B cell (primary cell): ENCODE data around the gene TMEM134. TPM values are rescaled to one million over a fixed set of nuclear protein-coding genes. Genes with fewer than 3 reads are reported as not detected.
A peak's percentile ranks its signal among the peaks of the same experiment; 100 is the strongest.

Experiments
- ATAC-seq: fragments of 200-7000 bp; cut with Tn5 transposase; one replicate; pipeline ENCODE4 v1.10.0; 2021; ENCODE audit warnings: low read depth, mild to moderate bottlenecking, moderate number of reproducible peaks, moderate library complexity
- CTCF ChIA-PET: fragments of 350-600 bp; sonication (Branson Sonifier 250); formaldehyde crosslinking; loops from one replicate; lab custom pipeline; 2021; ENCODE audit warnings: antibody characterized with exemption, inconsistent platforms; lab: Charles Lee
- POLR2A ChIA-PET: fragments of 350-600 bp; sonication (Branson Sonifier 250); formaldehyde crosslinking; loops from one replicate; lab custom pipeline; 2021; ENCODE audit warnings: antibody characterized with exemption; lab: Charles Lee
- DNase-seq: peaks from one replicate; pipeline ENCODE4 v3.0.0; 2013
- H2AFZ ChIP-seq: 2 replicates; pipeline ENCODE4 v1.6.1; 2012; ENCODE audit warnings: mild to moderate bottlenecking, low read depth, low read length; ENCODE audit not compliant: insufficient read depth, poor library complexity, severe bottlenecking
- H3K27ac ChIP-seq, 2 donors: 1 replicate in 1 of 2; 2 replicates in 1 of 2; pipeline ENCODE4 v1.5.1; 2012 to 2013; ENCODE audit warnings: low read length in 2 of 2, mild to moderate bottlenecking in 2 of 2, moderate library complexity in 1 of 2
- H3K27me3 ChIP-seq, 4 experiments: fragments of 200-600 bp in 1 of 4; sonication (generic) in 1 of 4; replicated peaks in 1 of 4; 1 replicate in 2 of 4; 2 replicates in 2 of 4; pipeline versions ENCODE4 v1.6.1 to v1.7.0; 2013 to 2016; ENCODE audit warnings: low read length in 3 of 4, mild to moderate bottlenecking in 2 of 4, mixed read lengths in 1 of 4, moderate library complexity in 1 of 4; ENCODE audit not compliant: insufficient read depth in 4 of 4, control insufficient read depth in 3 of 4; ENCODE audit errors: control extremely low read depth in 1 of 4
- H3K36me3 ChIP-seq, 2 experiments: replicated peaks in 1 of 2; 1 replicate in 1 of 2; 2 replicates in 1 of 2; pipeline versions ENCODE4 v1.6.1 to v1.7.1; 2013; ENCODE audit warnings: low read length in 1 of 2; ENCODE audit not compliant: insufficient read depth in 2 of 2, control insufficient read depth in 1 of 2; ENCODE audit errors: control extremely low read depth in 1 of 2, extremely low read depth in 1 of 2
- H3K4me1 ChIP-seq, 2 donors: fragments of 200-600 bp in 1 of 2; sonication (generic) in 1 of 2; 1 replicate in 1 of 2; 2 replicates in 1 of 2; pipeline versions ENCODE4 v1.5.1 to v1.6.1; 2013 to 2017; ENCODE audit warnings: low read length in 2 of 2; ENCODE audit not compliant: control insufficient read depth in 2 of 2, insufficient read depth in 2 of 2
- H3K4me2 ChIP-seq: replicated peaks from 2 replicates; pipeline ENCODE3; 2012; ENCODE audit warnings: mild to moderate bottlenecking, low read depth, low read length; ENCODE audit not compliant: poor library complexity, severe bottlenecking
- H3K4me3 ChIP-seq, 5 experiments: fragments of 200-600 bp in 1 of 5; sonication (generic) in 1 of 5; 1 replicate in 3 of 5; 2 replicates in 2 of 5; pipeline versions ENCODE4 v1.5.1 to v1.7.0; 2011 to 2016; ENCODE audit warnings: low read length in 4 of 5, mild to moderate bottlenecking in 4 of 5, low read depth in 2 of 5, control low read depth in 1 of 5, moderate library complexity in 1 of 5; ENCODE audit not compliant: insufficient read depth in 1 of 5; ENCODE audit errors: control extremely low read depth in 1 of 5, extremely low read depth in 1 of 5
- H3K79me2 ChIP-seq: fragments of 200-600 bp; sonication (generic); one replicate; pipeline ENCODE4 v1.6.0; 2016; ENCODE audit warnings: low read length; ENCODE audit not compliant: control insufficient read depth, insufficient read depth
- H3K9ac ChIP-seq: fragments of 200-600 bp; sonication (generic); 2 replicates; pipeline ENCODE4 v1.6.1; 2017; ENCODE audit warnings: mild to moderate bottlenecking, low read length, moderate library complexity
- H3K9me3 ChIP-seq, 3 donors: one replicate each; pipeline versions ENCODE4 v1.6.1 to v1.7.1; 2013; ENCODE audit warnings: low read length in 2 of 3; ENCODE audit not compliant: control insufficient read depth in 2 of 3, insufficient read depth in 1 of 3; ENCODE audit errors: control extremely low read depth in 1 of 3
- H4K20me1 ChIP-seq: 2 replicates; pipeline ENCODE4 v1.6.0; 2012; ENCODE audit warnings: mild to moderate bottlenecking, low read length; ENCODE audit not compliant: insufficient read depth, control insufficient read depth, poor library complexity, severe bottlenecking
- H3K27ac Mint-ChIP-seq: one replicate; pipeline ENCODE4 v1.8.0; 2021; ENCODE audit warnings: mixed read lengths
- H3K27me3 Mint-ChIP-seq: one replicate; pipeline ENCODE4 v1.8.0; 2021; ENCODE audit warnings: mixed read lengths
- H3K4me1 Mint-ChIP-seq: one replicate; pipeline ENCODE4 v1.8.0; 2021; ENCODE audit warnings: mixed read lengths
- H3K4me3 Mint-ChIP-seq: one replicate; pipeline ENCODE4 v1.8.0; 2021; ENCODE audit warnings: mixed read lengths
- H3K9me3 Mint-ChIP-seq: one replicate; pipeline ENCODE4 v1.8.0; 2022; ENCODE audit warnings: mixed read lengths; ENCODE audit not compliant: insufficient read depth
- CTCF ChIP-seq: fragments of 200-600 bp; IDR thresholded peaks from one replicate; pipeline ENCODE4 v1.8.0; 2022; ENCODE audit warnings: antibody characterized with exemption, mild to moderate bottlenecking
- EZH2 ChIP-seq: IDR thresholded peaks from 2 replicates; pipeline ENCODE4 v1.6.1; 2012; ENCODE audit warnings: borderline replicate concordance, low read depth, mild to moderate bottlenecking, moderate library complexity, low read length; ENCODE audit not compliant: insufficient read depth, poor library complexity, severe bottlenecking
- WGBS: methylation state at CpG from one replicate; pipeline ENCODE4 v1.1.5; 2013; ENCODE audit warnings: missing lambda C conversion rate; ENCODE audit not compliant: insufficient coverage; 5-methylcytosine and 5-hydroxymethylcytosine counted together
- intact Hi-C: fragments of 100-400 bp; cut with micrococcal nuclease; formaldehyde crosslinking; loops from one replicate; pipeline ENCODE4 v1.10.0; 2022
- polyA plus RNA-seq: library from polyadenylated mRNA; depleted of rRNA; stranded (reverse); fragments of >200 nt; gene quantifications from 2 replicates; pipeline ENCODE4 v1.2.3, GENCODE V29; 2012
- total RNA-seq, 2 donors: library from RNA; stranded (reverse); fragments of 120-200 nt in 1 of 2; gene quantifications; 1 replicate in 1 of 2; 2 replicates in 1 of 2; pipeline versions ENCODE4 v1.2.3 to v1.2.4, GENCODE V29; 2013 to 2022

Gene TMEM134
- total and polyA plus RNA-seq, 2 donors (not counting 1 experiment from before 2014, with no cell fraction given), result 167 to 197 TPM

GRCh38 chr11:67489885-67490726 is 21.1 kb upstream of the TMEM134 start:
- Histone ChIP-seq H3K27ac (no peak overlapping the region), H3K4me1 (peaks cover 19 to 32% of the 10 kb centered on the region in 2 donors), H3K27me3 (no peaks in the 10 kb centered on the region), H3K9ac (no peak overlapping the region), H3K79me2 (peaks cover 51% of the 10 kb centered on the region), H3K4me2 (no peak overlapping the region), H3K36me3 (peaks cover 0 to 79% of the 10 kb centered on the region in 2 experiments), H4K20me1 (peaks cover 77% of the 10 kb centered on the region), H2AFZ (no peak overlapping the region), H3K4me3 (no peak overlapping the region), H3K9me3 (no peaks in the 10 kb centered on the region)
- H3K4me3 Mint-ChIP-seq, result no peak overlapping the region
- intact Hi-C loops, result no loop called here
- CTCF ChIA-PET, result interaction anchor here (1.0 to 1.2 kb wide), 2 partner anchors 71 to 89 kb away, joined by 3 read pairs; no protein-coding TSS in a partner anchor
- no peaks in the 10 kb centered on the region for H3K27me3 Mint-ChIP-seq
- peaks cover 30% of the 10 kb centered on the region for H3K4me1 Mint-ChIP-seq
- no peaks in the 10 kb centered on the region for H3K9me3 Mint-ChIP-seq
- ATAC-seq, result no peak
- peak overlapping the region; percentile 67 for H3K27ac Mint-ChIP-seq
- WGBS, result 92% methylated on average over 23 of the region's 23 CpGs
- no peak for TF ChIP-seq CTCF
- no peak for TF ChIP-seq EZH2
- DNase-seq, result no peak
- POLR2A ChIA-PET, result interaction anchor here (1.1 to 1.2 kb wide), 5 partner anchors 7 to 101 kb away, joined by 3 to 5 read pairs (median 3); partner anchors contain the start of genes AIP, PPP1CA, RAD9A and TMEM134
